22Rv1 (cell line): ENCODE results near the gene GLIPR1.

Source experiments
- H3K27ac ChIP-seq: fragments of 450-650 bp; 2 replicates; pipeline ENCODE4 v1.5.1; 2017
- ZFX ChIP-seq: fragments of 450-650 bp; IDR thresholded peaks from 2 replicates; pipeline ENCODE4 v1.6.1; 2017; ENCODE audit warnings: antibody characterized with exemption, borderline replicate concordance
- TF ChIP-seq, protein P1 (sequence below): fragments of 450-650 bp; IDR thresholded peaks from 2 replicates; pipeline ENCODE4 v1.5.1; 2017; ENCODE audit warnings: mild to moderate bottlenecking

Gene GLIPR1

DNA sequence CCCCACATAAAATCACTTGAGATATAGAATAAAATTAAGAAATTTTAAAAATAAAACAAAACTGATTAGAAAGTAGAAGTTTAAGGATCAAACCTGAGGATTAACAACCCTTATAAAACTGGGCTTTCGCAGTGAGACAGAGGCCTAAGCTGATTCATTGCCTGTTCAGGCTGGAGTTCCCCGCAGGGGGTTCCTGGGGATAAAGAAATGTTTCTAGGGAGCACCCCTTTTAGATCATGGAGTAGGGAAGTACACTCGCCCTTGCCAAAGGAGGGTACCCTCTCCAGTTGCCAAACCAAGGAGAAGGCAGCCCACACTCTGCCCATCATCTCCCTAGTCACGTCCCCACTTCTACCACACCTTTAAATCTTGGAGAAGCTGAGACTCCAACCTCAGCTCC, 6.8 kb downstream of the GLIPR1 start:
- TF ChIP-seq, protein P1, sequence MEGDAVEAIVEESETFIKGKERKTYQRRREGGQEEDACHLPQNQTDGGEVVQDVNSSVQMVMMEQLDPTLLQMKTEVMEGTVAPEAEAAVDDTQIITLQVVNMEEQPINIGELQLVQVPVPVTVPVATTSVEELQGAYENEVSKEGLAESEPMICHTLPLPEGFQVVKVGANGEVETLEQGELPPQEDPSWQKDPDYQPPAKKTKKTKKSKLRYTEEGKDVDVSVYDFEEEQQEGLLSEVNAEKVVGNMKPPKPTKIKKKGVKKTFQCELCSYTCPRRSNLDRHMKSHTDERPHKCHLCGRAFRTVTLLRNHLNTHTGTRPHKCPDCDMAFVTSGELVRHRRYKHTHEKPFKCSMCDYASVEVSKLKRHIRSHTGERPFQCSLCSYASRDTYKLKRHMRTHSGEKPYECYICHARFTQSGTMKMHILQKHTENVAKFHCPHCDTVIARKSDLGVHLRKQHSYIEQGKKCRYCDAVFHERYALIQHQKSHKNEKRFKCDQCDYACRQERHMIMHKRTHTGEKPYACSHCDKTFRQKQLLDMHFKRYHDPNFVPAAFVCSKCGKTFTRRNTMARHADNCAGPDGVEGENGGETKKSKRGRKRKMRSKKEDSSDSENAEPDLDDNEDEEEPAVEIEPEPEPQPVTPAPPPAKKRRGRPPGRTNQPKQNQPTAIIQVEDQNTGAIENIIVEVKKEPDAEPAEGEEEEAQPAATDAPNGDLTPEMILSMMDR: no peak
- no peak for TF ChIP-seq ZFX
- H3K27ac ChIP-seq: no peak overlapping the region

DNA sequence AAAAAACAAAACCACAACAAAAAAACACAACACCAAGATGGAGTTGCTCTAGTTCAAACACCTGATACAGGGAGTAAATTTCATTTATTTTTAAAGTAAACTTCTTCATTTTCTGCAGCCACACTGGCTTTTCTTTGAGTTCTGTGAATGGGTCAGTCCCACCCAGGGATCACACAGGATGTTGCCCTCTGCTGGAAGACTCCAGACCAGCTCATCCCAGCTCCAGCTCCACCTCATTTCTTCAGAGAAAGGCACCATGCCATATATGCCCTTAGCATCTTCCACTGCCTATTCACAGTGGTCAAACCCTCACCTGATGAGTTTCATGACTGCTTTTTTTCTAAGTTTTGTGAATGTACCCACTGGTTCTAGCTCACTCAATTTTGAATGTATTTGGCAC, 8.0 kb downstream of the GLIPR1 start:
- H3K27ac ChIP-seq: peak overlapping the region; percentile 59; the same call in 1 of the 2 replicates
- TF ChIP-seq, protein P1: peak; percentile 72
- TF ChIP-seq ZFX: no peak

DNA sequence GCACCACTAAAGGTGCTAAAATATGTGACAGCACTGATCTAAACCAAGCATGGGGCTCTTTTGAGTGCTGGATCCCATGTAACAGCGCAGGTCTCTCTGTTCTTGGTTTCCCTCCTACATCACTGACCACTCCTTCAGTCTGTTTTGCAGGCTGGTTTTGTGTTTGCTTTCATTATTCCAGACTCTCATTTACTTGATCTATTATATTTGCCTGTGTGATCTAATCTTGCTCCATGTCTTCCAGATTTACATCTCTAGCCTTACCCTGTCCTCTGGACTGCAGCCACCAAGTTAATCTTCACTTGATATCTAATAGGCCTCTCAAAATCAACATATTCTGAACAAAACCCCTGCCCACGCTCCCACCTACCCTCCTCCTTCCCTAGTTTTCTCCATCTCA, 8.6 kb downstream of the GLIPR1 start:
- no peak for TF ChIP-seq ZFX
- TF ChIP-seq, protein P1: no peak
- H3K27ac ChIP-seq: peak overlapping the region; percentile 59

DNA sequence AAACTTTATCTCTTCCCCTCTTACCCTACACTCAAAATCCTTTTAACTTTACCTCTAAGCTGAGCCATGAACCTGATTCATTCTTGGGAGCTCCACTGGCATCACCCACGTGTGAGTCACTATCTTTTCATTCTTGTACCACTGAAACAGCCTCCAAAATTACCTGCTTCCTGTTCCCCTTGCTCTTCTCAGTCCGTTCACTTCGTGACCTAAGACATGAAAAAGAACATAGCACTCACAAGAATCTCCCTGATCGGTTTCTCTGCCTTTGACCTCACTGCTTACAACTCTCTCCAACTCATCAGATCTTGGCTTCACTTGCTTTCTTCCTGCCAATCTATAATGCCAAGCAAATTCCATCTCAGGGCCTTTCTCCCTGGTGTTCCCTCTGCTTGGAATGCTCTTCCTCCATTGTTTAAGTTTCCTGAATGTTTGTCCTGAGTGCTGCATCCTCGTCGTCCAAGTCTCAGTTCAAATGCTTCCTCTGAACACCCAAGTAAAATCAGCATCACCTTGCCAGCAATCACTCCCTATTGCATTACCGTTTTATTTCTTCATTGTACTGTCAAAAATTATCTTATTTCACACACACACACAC, 9.2 kb downstream of the GLIPR1 start:
- TF ChIP-seq, protein P1: no peak
- TF ChIP-seq ZFX: no peak
- H3K27ac ChIP-seq: peak overlapping the region; percentile 59

DNA sequence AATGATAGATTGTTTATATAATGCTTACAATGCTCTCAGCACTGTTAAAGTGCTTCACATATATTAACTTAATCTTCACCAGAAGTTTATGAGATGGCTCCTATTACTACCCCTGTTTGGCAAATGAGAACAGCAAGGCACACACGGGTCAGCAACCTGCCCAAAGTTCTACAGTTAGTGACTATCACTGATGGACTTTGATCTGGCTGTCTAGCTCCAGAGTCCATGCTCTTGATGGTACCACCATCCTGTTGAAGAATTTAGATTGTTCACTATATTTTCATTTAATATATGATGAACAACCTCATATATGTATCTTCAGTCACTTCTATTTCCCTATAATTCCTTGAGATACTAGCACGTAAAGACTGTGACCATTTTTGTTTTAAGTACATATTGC, 10.6 kb downstream of the GLIPR1 start:
- TF ChIP-seq ZFX: no peak
- TF ChIP-seq, protein P1: no peak
- H3K27ac ChIP-seq: peak overlapping the region; percentile 74; the same call in 1 of the 2 replicates

DNA sequence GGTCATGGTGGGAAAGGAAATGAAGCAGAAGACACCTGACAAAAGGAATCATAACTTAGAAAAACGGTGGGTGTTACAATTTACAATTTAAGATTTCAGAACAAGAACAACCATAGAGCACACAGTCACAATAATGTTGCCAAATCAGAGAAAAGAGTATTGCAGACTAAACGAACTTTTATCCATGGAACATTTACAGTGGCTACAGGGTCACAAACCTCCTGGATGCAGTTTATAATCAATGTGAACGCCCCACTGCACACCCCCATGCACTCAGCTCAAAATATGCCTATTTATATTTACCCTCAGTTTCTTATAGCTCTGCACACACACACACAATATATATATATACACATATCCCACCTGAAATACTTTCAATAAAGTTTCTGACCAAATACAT, 22.9 kb downstream of the GLIPR1 start:
- TF ChIP-seq, protein P1: no peak
- TF ChIP-seq ZFX: no peak
- H3K27ac ChIP-seq: no peak overlapping the region

DNA sequence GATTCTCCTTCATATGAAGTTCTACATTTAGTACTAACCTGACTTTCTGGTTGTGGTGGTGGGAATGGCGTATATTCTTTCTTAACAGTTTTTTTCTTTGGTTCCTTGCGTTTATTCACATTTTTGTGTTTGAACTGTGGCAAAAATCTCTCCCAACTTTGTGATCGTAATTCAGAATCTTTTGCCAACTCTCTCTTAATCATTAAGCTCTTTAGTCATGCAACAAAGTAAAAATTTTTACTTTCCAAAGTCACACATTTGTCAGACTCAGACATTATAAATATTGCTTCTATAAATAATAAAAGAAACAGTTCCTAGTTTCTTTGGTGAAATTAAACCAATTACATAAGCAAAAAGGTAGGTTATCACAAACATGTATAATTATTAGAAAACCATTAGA, 23.3 kb downstream of the GLIPR1 start:
- H3K27ac ChIP-seq: no peak overlapping the region
- no peak for TF ChIP-seq ZFX
- TF ChIP-seq, protein P1: no peak
